ENCODE results near the gene GATAD2A.

Gene GATAD2A

GRCh38 chr19:19490214-19490968, 84.9 kb downstream of the GATAD2A start:
- H3K27ac ChIP-seq (ENCODE audit: low read length), result peak overlapping the region; percentile 49

GRCh38 chr19:19491321-19492025, 86.0 kb downstream of the GATAD2A start:
- Histone ChIP-seq H3K36me3 (ENCODE audit: control insufficient read depth in 1 of 2, insufficient read depth in 2 of 2, low read length in 2 of 2) (peaks cover 25 to 39% of the 10 kb centered on the region in 2 donors), H3K4me1 (ENCODE audit: control insufficient read depth in 1 of 2, insufficient read depth in 2 of 2, low read length in 2 of 2) (peaks cover 16 to 19% of the 10 kb centered on the region in 2 donors), H3K27ac (ENCODE audit: low read length) (no peak overlapping the region), H3K9me3 (ENCODE audit: control insufficient read depth in 1 of 2, low read length in 2 of 2) (no peaks in the 10 kb centered on the region), H3K27me3 (ENCODE audit: low read depth, low read length) (no peaks in the 10 kb centered on the region), H3K4me3 (ENCODE audit: low read depth in 1 of 2, low read length in 2 of 2) (no peak overlapping the region)

More at GRCh38 chr19:19490214-19490968, 84.9 kb downstream of the GATAD2A start:
- H3K4me1 ChIP-seq (ENCODE audit: control insufficient read depth in 1 of 2, insufficient read depth in 2 of 2, low read length in 2 of 2), result peaks cover 19 to 21% of the 10 kb centered on the region in 2 donors
- no peaks in the 10 kb centered on the region for H3K9me3 ChIP-seq (ENCODE audit: control insufficient read depth in 1 of 2, low read length in 2 of 2)
- no peaks in the 10 kb centered on the region for H3K27me3 ChIP-seq (ENCODE audit: low read depth, low read length)
- H3K4me3 ChIP-seq (ENCODE audit: low read depth in 1 of 2, low read length in 2 of 2), result no peak overlapping the region
- peaks cover 17 to 38% of the 10 kb centered on the region in 2 donors for H3K36me3 ChIP-seq (ENCODE audit: control insufficient read depth in 1 of 2, insufficient read depth in 2 of 2, low read length in 2 of 2)

GRCh38 chr19:19492026-19492610, 86.6 kb downstream of the GATAD2A start:
- Histone ChIP-seq H3K4me1 (ENCODE audit: control insufficient read depth in 1 of 2, insufficient read depth in 2 of 2, low read length in 2 of 2) (peaks cover 16 to 19% of the 10 kb centered on the region in 2 donors), H3K27me3 (ENCODE audit: low read depth, low read length) (no peaks in the 10 kb centered on the region), H3K9me3 (ENCODE audit: control insufficient read depth in 1 of 2, low read length in 2 of 2) (no peaks in the 10 kb centered on the region), H3K4me3 (ENCODE audit: low read depth in 1 of 2, low read length in 2 of 2) (no peak overlapping the region), H3K36me3 (ENCODE audit: control insufficient read depth in 1 of 2, insufficient read depth in 2 of 2, low read length in 2 of 2) (peaks cover 28 to 43% of the 10 kb centered on the region in 2 donors), H3K27ac (ENCODE audit: low read length) (no peak overlapping the region)

GRCh38 chr19:19493841-19494546, 88.5 kb downstream of the GATAD2A start:
- Histone ChIP-seq H3K4me1 (ENCODE audit: control insufficient read depth in 1 of 2, insufficient read depth in 2 of 2, low read length in 2 of 2) (peaks cover 10 to 12% of the 10 kb centered on the region in 2 donors), H3K4me3 (ENCODE audit: low read depth in 1 of 2, low read length in 2 of 2) (no peak overlapping the region), H3K27ac (ENCODE audit: low read length) (no peak overlapping the region), H3K36me3 (ENCODE audit: control insufficient read depth in 1 of 2, insufficient read depth in 2 of 2, low read length in 2 of 2) (peaks cover 28 to 62% of the 10 kb centered on the region in 2 donors), H3K27me3 (ENCODE audit: low read depth, low read length) (no peaks in the 10 kb centered on the region), H3K9me3 (ENCODE audit: control insufficient read depth in 1 of 2, low read length in 2 of 2) (no peaks in the 10 kb centered on the region)

GRCh38 chr19:19495614-19496603, 90.4 kb downstream of the GATAD2A start:
- peaks cover 42 to 80% of the 10 kb centered on the region in 2 donors for H3K36me3 ChIP-seq (ENCODE audit: control insufficient read depth in 1 of 2, insufficient read depth in 2 of 2, low read length in 2 of 2)

GRCh38 chr19:19498255-19498991, 92.9 kb downstream of the GATAD2A start:
- no peaks in the 10 kb centered on the region for H3K4me1 ChIP-seq (ENCODE audit: control insufficient read depth in 1 of 2, insufficient read depth in 2 of 2, low read length in 2 of 2)
- no peaks in the 10 kb centered on the region for H3K27me3 ChIP-seq (ENCODE audit: low read depth, low read length)
- no peaks in the 10 kb centered on the region for H3K9me3 ChIP-seq (ENCODE audit: control insufficient read depth in 1 of 2, low read length in 2 of 2)
- H3K36me3 ChIP-seq (ENCODE audit: control insufficient read depth in 1 of 2, insufficient read depth in 2 of 2, low read length in 2 of 2), result peaks cover 48 to 88% of the 10 kb centered on the region in 2 donors
- H3K4me3 ChIP-seq (ENCODE audit: low read depth in 1 of 2, low read length in 2 of 2), result no peak overlapping the region
- no peak overlapping the region for H3K27ac ChIP-seq (ENCODE audit: low read length)

More at GRCh38 chr19:19495614-19496603, 90.4 kb downstream of the GATAD2A start:
- H3K4me1 ChIP-seq (ENCODE audit: control insufficient read depth in 1 of 2, insufficient read depth in 2 of 2, low read length in 2 of 2), result no peaks in the 10 kb centered on the region
- H3K9me3 ChIP-seq (ENCODE audit: control insufficient read depth in 1 of 2, low read length in 2 of 2), result no peaks in the 10 kb centered on the region
- no peak overlapping the region for H3K27ac ChIP-seq (ENCODE audit: low read length)
- H3K27me3 ChIP-seq (ENCODE audit: low read depth, low read length), result no peaks in the 10 kb centered on the region
- H3K4me3 ChIP-seq (ENCODE audit: low read depth in 1 of 2, low read length in 2 of 2), result no peak overlapping the region

- no peak overlapping the region for H3K27ac ChIP-seq (ENCODE audit: low read length)
- no peaks in the 10 kb centered on the region for H3K9me3 ChIP-seq (ENCODE audit: control insufficient read depth in 1 of 2, low read length in 2 of 2)
- peaks cover 41 to 82% of the 10 kb centered on the region in 2 donors for H3K36me3 ChIP-seq (ENCODE audit: control insufficient read depth in 1 of 2, insufficient read depth in 2 of 2, low read length in 2 of 2)
- no peak overlapping the region for H3K4me3 ChIP-seq (ENCODE audit: low read depth in 1 of 2, low read length in 2 of 2)
- H3K27me3 ChIP-seq (ENCODE audit: low read depth, low read length), result no peaks in the 10 kb centered on the region
- no peaks in the 10 kb centered on the region for H3K4me1 ChIP-seq (ENCODE audit: control insufficient read depth in 1 of 2, insufficient read depth in 2 of 2, low read length in 2 of 2)
These were observed 94.0 kb downstream of the GATAD2A start for GRCh38 chr19:19499272-19499995.

- Histone ChIP-seq H3K27ac (ENCODE audit: low read length) (no peak overlapping the region), H3K4me1 (ENCODE audit: control insufficient read depth in 1 of 2, insufficient read depth in 2 of 2, low read length in 2 of 2) (no peaks in the 10 kb centered on the region), H3K36me3 (ENCODE audit: control insufficient read depth in 1 of 2, insufficient read depth in 2 of 2, low read length in 2 of 2) (peaks cover 39 to 86% of the 10 kb centered on the region in 2 donors), H3K4me3 (ENCODE audit: low read depth in 1 of 2, low read length in 2 of 2) (no peak overlapping the region), H3K9me3 (ENCODE audit: control insufficient read depth in 1 of 2, low read length in 2 of 2) (no peaks in the 10 kb centered on the region), H3K27me3 (ENCODE audit: low read depth, low read length) (no peaks in the 10 kb centered on the region)
These were observed 95.6 kb downstream of the GATAD2A start for GRCh38 chr19:19500975-19501644.

- Histone ChIP-seq H3K36me3 (ENCODE audit: control insufficient read depth in 1 of 2, insufficient read depth in 2 of 2, low read length in 2 of 2) (peaks cover 33 to 86% of the 10 kb centered on the region in 2 donors), H3K27ac (ENCODE audit: low read length) (no peak overlapping the region), H3K4me1 (ENCODE audit: control insufficient read depth in 1 of 2, insufficient read depth in 2 of 2, low read length in 2 of 2) (no peaks in the 10 kb centered on the region), H3K27me3 (ENCODE audit: low read depth, low read length) (no peaks in the 10 kb centered on the region), H3K9me3 (ENCODE audit: control insufficient read depth in 1 of 2, low read length in 2 of 2) (no peaks in the 10 kb centered on the region), H3K4me3 (ENCODE audit: low read depth in 1 of 2, low read length in 2 of 2) (no peak overlapping the region)
These were observed 96.3 kb downstream of the GATAD2A start for GRCh38 chr19:19501798-19502197.

All from muscle layer of duodenum (tissue), 2 donors.